ENCODE data around the gene NIPA2. TPM values are rescaled to one million over a fixed set of nuclear protein-coding genes. Genes with fewer than 3 reads are reported as not detected.

Gene NIPA2
- total and polyA plus RNA-seq, 2 of the 8 experiments (the other 6 are each of a cell fraction or from before 2014, with no cell fraction given): 38.5 to 81.7 TPM

- TF ChIP-seq SIRT6 (IDR thresholded peaks at IDR 0.05; ENCODE audit: low read length) (no peak), SP2 (IDR thresholded peaks at IDR 0.05; ENCODE audit: low read length) (no peak), POLR2A (IDR thresholded peaks at IDR 0.05; ENCODE audit: control extremely low read depth in 1 of 2, low read depth in 2 of 2, low read length in 2 of 2) (peak; percentile 75 to 83), MAFK (IDR thresholded peaks at IDR 0.05; ENCODE audit: low read depth, low read length) (no peak), TEAD4 (IDR thresholded peaks at IDR 0.05; ENCODE audit: low read depth, low read length) (no peak), SIN3A (conservative IDR thresholded peaks at IDR 0.05 in 1 of 2, IDR thresholded peaks at IDR 0.05 in 1 of 2; ENCODE audit: low read depth in 1 of 2, low read length in 2 of 2) (peak in 1 of 2 experiments; percentile 51; a peak in 1 of 4 replicates), ZNF274 (IDR thresholded peaks at IDR 0.05; ENCODE audit: borderline replicate concordance, extremely low read depth, low read length) (no peak), PHF8 (conservative IDR thresholded peaks at IDR 0.05; ENCODE audit: low read depth, low read length) (peak; percentile 93), SIX5 (IDR thresholded peaks at IDR 0.05; ENCODE audit: low read depth, low read length) (no peak), GTF2F1 (IDR thresholded peaks at IDR 0.05; ENCODE audit: borderline replicate concordance, low read depth, low read length) (peak; percentile 75; the same call in 1 of the 2 replicates), TCF12 (IDR thresholded peaks at IDR 0.05; ENCODE audit: low read depth, low read length) (0 out of 2 replicates have a peak, but pooled peaks have one; percentile 42), TAF1 (IDR thresholded peaks at IDR 0.05; ENCODE audit: low read depth, low read length) (peak; percentile 84), CTBP2 (IDR thresholded peaks at IDR 0.05; ENCODE audit: borderline replicate concordance, insufficient read depth, insufficient read length, low read length) (no peak), RAD21 (IDR thresholded peaks at IDR 0.05 in 1 of 2, conservative IDR thresholded peaks at IDR 0.05 in 1 of 2; ENCODE audit: low read depth in 2 of 2, low read length in 2 of 2) (peak in 1 of 2 experiments; percentile 10; a peak in 1 of 4 replicates), POU5F1 (IDR thresholded peaks at IDR 0.05; ENCODE audit: low read depth, low read length) (no peak), ASH2L (IDR thresholded peaks at IDR 0.05; ENCODE audit: low read length) (peak; percentile 99), FOSL1 (IDR thresholded peaks at IDR 0.05; ENCODE audit: insufficient read depth, low read depth, low read length) (no peak), TBP (IDR thresholded peaks at IDR 0.05; ENCODE audit: low read depth, low read length) (peak; percentile 83), POLR2AphosphoS5 (IDR thresholded peaks at IDR 0.05; ENCODE audit: low read depth, low read length) (peak; percentile 88), CHD1 (IDR thresholded peaks at IDR 0.05; ENCODE audit: low read depth, low read length) (no peak), RXRA (IDR thresholded peaks at IDR 0.05; ENCODE audit: insufficient read depth, low read depth, low read length) (no peak), EZH2 (IDR thresholded peaks at IDR 0.05; ENCODE audit: low read depth, low read length, severe bottlenecking) (no peak), SUZ12 (IDR thresholded peaks at IDR 0.05; ENCODE audit: low read length) (no peak), NRF1 (IDR thresholded peaks at IDR 0.05; ENCODE audit: low read depth, low read length) (peak; percentile 92), BACH1 (IDR thresholded peaks at IDR 0.05; ENCODE audit: low read length) (no peak)
Observed at GRCh38 chr15:22838292-22839042, at the start of gene NIPA2 (continued).

All from H1 (cell line).